Glutamatergic neuron (in vitro differentiated cells): ENCODE measurements around the gene QKI. TPM values are rescaled to one million over a fixed set of nuclear protein-coding genes. Genes with fewer than 3 reads are reported as not detected.

Experiments
- DNase-seq: peaks from one replicate; pipeline ENCODE4 v3.0.0; 2022
- H3K27ac Mint-ChIP-seq: one replicate; pipeline ENCODE4 v1.8.0; 2020; ENCODE audit warnings: mild to moderate bottlenecking, mixed read lengths, inconsistent platforms; ENCODE audit not compliant: unreplicated experiment
- H3K27me3 Mint-ChIP-seq: one replicate; pipeline ENCODE4 v1.8.0; 2020; ENCODE audit warnings: mild to moderate bottlenecking, moderate library complexity, mixed read lengths, inconsistent platforms; ENCODE audit not compliant: unreplicated experiment
- H3K36me3 Mint-ChIP-seq: one replicate; pipeline ENCODE4 v1.8.0; 2020; ENCODE audit warnings: mild to moderate bottlenecking, mixed read lengths, inconsistent platforms; ENCODE audit not compliant: unreplicated experiment
- H3K4me1 Mint-ChIP-seq: one replicate; pipeline ENCODE4 v1.8.0; 2020; ENCODE audit warnings: mild to moderate bottlenecking, low read depth, mixed read lengths, inconsistent platforms; ENCODE audit not compliant: unreplicated experiment
- H3K4me3 Mint-ChIP-seq: one replicate; pipeline ENCODE4 v1.8.0; 2020; ENCODE audit warnings: mild to moderate bottlenecking, mixed read lengths, inconsistent platforms; ENCODE audit not compliant: unreplicated experiment
- H3K9me3 Mint-ChIP-seq: one replicate; pipeline ENCODE4 v1.8.0; 2020; ENCODE audit warnings: mild to moderate bottlenecking, moderate library complexity, mixed read lengths, inconsistent platforms; ENCODE audit not compliant: unreplicated experiment
- total RNA-seq: library from RNA; stranded (reverse); fragmentation: NEBNext Ultra II Directional; extraction: Animal tissue kit (Norgen Biotek cat#: 25700); gene quantifications from one replicate; pipeline ENCODE4 v1.2.1, GENCODE V29; 2021; ENCODE audit not compliant: unreplicated experiment
- TF ChIP-seq, protein P1 (sequence below): fragments of 200-600 bp; sonication (generic); IDR thresholded peaks from one replicate; pipeline ENCODE4 v1.5.0; 2021; ENCODE audit not compliant: partially characterized antibody, unreplicated experiment

Gene QKI
- total RNA-seq, 1 donor from 2014 or later: 50.5 TPM

GRCh38 chr6:163554663-163555062, 140.1 kb downstream of the QKI start:
- H3K36me3 Mint-ChIP-seq: no peaks in the 10 kb centered on the region
- H3K27ac Mint-ChIP-seq: peak overlapping the region; percentile 14
- peaks cover 3% of the 10 kb centered on the region for H3K27me3 Mint-ChIP-seq
- H3K4me1 Mint-ChIP-seq: peaks cover 7% of the 10 kb centered on the region
- peak; percentile 73 for DNase-seq
- H3K9me3 Mint-ChIP-seq: no peaks in the 10 kb centered on the region
- TF ChIP-seq, protein P1, sequence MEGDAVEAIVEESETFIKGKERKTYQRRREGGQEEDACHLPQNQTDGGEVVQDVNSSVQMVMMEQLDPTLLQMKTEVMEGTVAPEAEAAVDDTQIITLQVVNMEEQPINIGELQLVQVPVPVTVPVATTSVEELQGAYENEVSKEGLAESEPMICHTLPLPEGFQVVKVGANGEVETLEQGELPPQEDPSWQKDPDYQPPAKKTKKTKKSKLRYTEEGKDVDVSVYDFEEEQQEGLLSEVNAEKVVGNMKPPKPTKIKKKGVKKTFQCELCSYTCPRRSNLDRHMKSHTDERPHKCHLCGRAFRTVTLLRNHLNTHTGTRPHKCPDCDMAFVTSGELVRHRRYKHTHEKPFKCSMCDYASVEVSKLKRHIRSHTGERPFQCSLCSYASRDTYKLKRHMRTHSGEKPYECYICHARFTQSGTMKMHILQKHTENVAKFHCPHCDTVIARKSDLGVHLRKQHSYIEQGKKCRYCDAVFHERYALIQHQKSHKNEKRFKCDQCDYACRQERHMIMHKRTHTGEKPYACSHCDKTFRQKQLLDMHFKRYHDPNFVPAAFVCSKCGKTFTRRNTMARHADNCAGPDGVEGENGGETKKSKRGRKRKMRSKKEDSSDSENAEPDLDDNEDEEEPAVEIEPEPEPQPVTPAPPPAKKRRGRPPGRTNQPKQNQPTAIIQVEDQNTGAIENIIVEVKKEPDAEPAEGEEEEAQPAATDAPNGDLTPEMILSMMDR: peak; percentile 57
- H3K4me3 Mint-ChIP-seq: no peak overlapping the region

DNA sequence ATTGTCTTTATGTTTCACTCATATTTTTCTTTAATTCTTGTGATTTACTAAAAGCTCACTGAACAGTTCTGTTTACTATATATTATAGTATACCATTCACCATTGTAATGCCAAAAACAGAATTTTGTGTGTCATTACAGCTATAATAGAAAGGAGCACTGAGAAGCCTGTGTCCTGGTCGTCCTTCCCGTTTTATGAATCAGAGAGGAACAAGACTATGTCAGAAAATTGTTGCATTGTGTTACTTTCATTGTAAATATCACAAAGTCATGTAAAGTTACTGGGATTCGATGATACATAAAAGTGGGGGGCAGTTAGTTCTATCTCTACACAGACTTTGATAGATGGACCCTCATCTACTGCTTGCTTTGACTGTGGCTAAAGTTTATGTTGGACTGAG, 145.1 kb downstream of the QKI start:
- Mint-ChIP-seq H3K36me3 (no peaks in the 10 kb centered on the region), H3K4me1 (peaks cover 22% of the 10 kb centered on the region), H3K27me3 (peaks cover 2% of the 10 kb centered on the region), H3K27ac (no peak overlapping the region), H3K4me3 (no peak overlapping the region), H3K9me3 (peaks cover 4% of the 10 kb centered on the region)
- no peak for DNase-seq
- TF ChIP-seq, protein P1: no peak

GRCh38 chr6:163563318-163563717, 148.8 kb downstream of the QKI start:
- peaks cover 6% of the 10 kb centered on the region for H3K9me3 Mint-ChIP-seq
- peaks cover 25% of the 10 kb centered on the region for H3K4me1 Mint-ChIP-seq
- peak; percentile 62 for DNase-seq
- H3K27me3 Mint-ChIP-seq: peaks cover 4% of the 10 kb centered on the region
- no peaks in the 10 kb centered on the region for H3K36me3 Mint-ChIP-seq
- TF ChIP-seq, protein P1: no peak
- H3K27ac Mint-ChIP-seq: peak overlapping the region; percentile 92
- peak overlapping the region; percentile 58 for H3K4me3 Mint-ChIP-seq

GRCh38 chr6:163564534-163564933, 150.0 kb downstream of the QKI start:
- H3K9me3 Mint-ChIP-seq: peaks cover 6% of the 10 kb centered on the region
- H3K27ac Mint-ChIP-seq: peak overlapping the region; percentile 92
- TF ChIP-seq, protein P1: no peak
- H3K4me1 Mint-ChIP-seq: peaks cover 25% of the 10 kb centered on the region
- no peak for DNase-seq
- H3K36me3 Mint-ChIP-seq: no peaks in the 10 kb centered on the region
- H3K27me3 Mint-ChIP-seq: peaks cover 4% of the 10 kb centered on the region
- no peak overlapping the region for H3K4me3 Mint-ChIP-seq

DNA sequence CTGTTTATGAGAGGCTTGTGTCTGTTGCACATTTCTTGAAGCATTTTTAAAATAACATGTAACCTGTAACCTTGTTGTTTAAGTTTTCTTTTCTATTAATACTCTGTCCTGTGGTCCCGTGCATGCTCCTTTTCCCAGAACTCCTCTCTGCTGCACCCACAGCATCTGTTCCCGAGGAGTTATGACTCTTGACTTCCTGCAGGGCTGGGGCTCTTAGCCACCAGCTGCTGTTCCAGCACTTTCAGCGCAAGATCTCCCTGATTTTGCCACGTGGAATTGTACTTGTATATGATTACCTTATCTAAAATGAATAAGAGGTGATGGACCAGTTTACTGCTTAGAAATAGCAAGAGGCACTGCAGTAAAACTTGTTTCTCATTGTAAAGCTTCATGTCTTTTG, 150.6 kb downstream of the QKI start:
- Mint-ChIP-seq H3K36me3 (no peaks in the 10 kb centered on the region), H3K4me3 (peak overlapping the region; percentile 53), H3K27ac (peak overlapping the region; percentile 92), H3K9me3 (peaks cover 6% of the 10 kb centered on the region), H3K4me1 (peaks cover 25% of the 10 kb centered on the region), H3K27me3 (peaks cover 4% of the 10 kb centered on the region)
- DNase-seq: peak; percentile 35
- TF ChIP-seq, protein P1: no peak
